ENCODE data around the gene EML2.

The EML2 gene

DNA sequence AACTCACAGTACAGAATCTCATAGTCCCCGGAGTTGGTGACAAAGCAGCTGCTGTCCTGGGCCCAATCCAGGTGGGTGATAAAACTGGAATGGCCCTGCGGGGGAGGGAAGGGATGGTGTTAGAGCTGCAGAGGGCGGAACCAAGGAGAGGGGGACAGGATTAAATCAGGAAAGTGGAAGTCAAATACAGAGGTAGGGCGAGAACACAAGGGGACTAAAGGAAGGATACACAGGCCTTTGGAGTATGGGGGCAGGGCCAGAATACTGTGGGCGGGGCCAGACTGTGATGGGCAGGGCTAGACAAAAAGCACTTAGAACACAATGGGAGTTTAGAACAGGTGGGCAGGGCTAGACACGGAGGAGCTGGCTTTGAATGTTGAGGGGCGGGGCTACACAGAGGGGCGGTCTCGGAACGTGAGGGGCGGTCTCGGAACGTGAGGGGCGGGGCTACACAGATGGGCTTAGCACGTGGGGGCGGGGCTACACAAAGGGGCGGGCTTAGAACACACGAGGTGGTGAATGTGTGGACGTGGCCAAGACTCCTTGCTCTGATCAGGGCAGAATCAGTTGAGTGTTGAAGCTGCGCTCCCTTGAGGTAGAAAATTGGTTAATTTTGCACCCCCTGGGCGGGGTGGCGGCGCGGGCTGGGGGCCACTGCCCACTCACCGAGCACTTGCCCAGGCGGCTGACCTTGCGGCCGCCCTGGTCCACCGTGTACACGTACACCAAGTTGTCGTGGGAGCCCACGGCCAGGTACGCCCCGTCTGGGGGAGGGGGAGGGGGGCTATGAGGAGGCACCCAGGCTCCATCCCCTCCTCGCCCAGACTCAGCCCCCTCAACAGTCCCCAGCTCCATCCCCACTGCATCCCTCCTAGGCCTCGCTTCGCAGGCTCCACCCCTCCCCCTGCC, 23.1 kb downstream of the EML2 start (continued):
- TF ChIP-seq, protein P1, sequence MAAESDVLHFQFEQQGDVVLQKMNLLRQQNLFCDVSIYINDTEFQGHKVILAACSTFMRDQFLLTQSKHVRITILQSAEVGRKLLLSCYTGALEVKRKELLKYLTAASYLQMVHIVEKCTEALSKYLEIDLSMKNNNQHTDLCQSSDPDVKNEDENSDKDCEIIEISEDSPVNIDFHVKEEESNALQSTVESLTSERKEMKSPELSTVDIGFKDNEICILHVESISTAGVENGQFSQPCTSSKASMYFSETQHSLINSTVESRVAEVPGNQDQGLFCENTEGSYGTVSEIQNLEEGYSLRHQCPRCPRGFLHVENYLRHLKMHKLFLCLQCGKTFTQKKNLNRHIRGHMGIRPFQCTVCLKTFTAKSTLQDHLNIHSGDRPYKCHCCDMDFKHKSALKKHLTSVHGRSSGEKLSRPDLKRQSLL (tag by site-specific recombination; IDR thresholded peaks at IDR 0.05), result 0 out of 2 replicates have a peak, but pooled peaks have one; percentile 18
- TF ChIP-seq ZNF335 (tag by site-specific recombination; conservative IDR thresholded peaks at IDR 0.05) (peak; percentile 29; the same call in 1 of the 2 replicates), ZNF785 (tag by site-specific recombination; IDR thresholded peaks at IDR 0.05) (no peak), ZNF292 (tag by site-specific recombination; IDR thresholded peaks at IDR 0.05; ENCODE audit: borderline replicate concordance, low read depth) (no peak), ZNF843 (tag by site-specific recombination; IDR thresholded peaks at IDR 0.05) (0 out of 2 replicates have a peak, but pooled peaks have one; percentile 26), GLIS1 (tag by site-specific recombination; IDR thresholded peaks at IDR 0.05) (peak; percentile 72), GFI1B (tag by site-specific recombination; IDR thresholded peaks at IDR 0.05) (no peak), KLF16 (tag by site-specific recombination; IDR thresholded peaks at IDR 0.05) (peak; percentile 73; the same call in 1 of the 2 replicates), ZNF324 (tag by site-specific recombination; IDR thresholded peaks at IDR 0.05) (0 out of 2 replicates have a peak, but pooled peaks have one; percentile 35), ZEB2 (tag by site-specific recombination; IDR thresholded peaks at IDR 0.05) (0 out of 2 replicates have a peak, but pooled peaks have one; percentile 37), ZNF707 (tag by site-specific recombination; IDR thresholded peaks at IDR 0.05) (no peak), ZNF549 (tag by site-specific recombination; IDR thresholded peaks at IDR 0.05) (no peak), ZNF544 (tag by site-specific recombination; IDR thresholded peaks at IDR 0.05) (no peak), BCL11A (tag by site-specific recombination; IDR thresholded peaks at IDR 0.05; ENCODE audit: low read depth) (no peak), ZNF600 (tag by site-specific recombination; IDR thresholded peaks at IDR 0.05) (no peak), ZFP69B (tag by site-specific recombination; IDR thresholded peaks at IDR 0.05) (peak; percentile 57; the same call in 1 of the 2 replicates), ZNF174 (tag by site-specific recombination; IDR thresholded peaks at IDR 0.05) (no peak), ZBTB7A (tag by site-specific recombination; IDR thresholded peaks at IDR 0.05; ENCODE audit: low read depth) (no peak), OVOL3 (tag by site-specific recombination; IDR thresholded peaks at IDR 0.05) (no peak), EGR2 (tag by site-specific recombination; IDR thresholded peaks at IDR 0.05; ENCODE audit: low read depth) (peak; percentile 85), ZNF621 (tag by site-specific recombination; IDR thresholded peaks at IDR 0.05) (no peak), ZNF341 (tag by site-specific recombination; IDR thresholded peaks at IDR 0.05; ENCODE audit: low read depth) (peak; percentile 65)
- TF ChIP-seq, protein P2, sequence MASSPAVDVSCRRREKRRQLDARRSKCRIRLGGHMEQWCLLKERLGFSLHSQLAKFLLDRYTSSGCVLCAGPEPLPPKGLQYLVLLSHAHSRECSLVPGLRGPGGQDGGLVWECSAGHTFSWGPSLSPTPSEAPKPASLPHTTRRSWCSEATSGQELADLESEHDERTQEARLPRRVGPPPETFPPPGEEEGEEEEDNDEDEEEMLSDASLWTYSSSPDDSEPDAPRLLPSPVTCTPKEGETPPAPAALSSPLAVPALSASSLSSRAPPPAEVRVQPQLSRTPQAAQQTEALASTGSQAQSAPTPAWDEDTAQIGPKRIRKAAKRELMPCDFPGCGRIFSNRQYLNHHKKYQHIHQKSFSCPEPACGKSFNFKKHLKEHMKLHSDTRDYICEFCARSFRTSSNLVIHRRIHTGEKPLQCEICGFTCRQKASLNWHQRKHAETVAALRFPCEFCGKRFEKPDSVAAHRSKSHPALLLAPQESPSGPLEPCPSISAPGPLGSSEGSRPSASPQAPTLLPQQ (tag by site-specific recombination; IDR thresholded peaks at IDR 0.05), result peak; percentile 75
- TF ChIP-seq, protein P3, sequence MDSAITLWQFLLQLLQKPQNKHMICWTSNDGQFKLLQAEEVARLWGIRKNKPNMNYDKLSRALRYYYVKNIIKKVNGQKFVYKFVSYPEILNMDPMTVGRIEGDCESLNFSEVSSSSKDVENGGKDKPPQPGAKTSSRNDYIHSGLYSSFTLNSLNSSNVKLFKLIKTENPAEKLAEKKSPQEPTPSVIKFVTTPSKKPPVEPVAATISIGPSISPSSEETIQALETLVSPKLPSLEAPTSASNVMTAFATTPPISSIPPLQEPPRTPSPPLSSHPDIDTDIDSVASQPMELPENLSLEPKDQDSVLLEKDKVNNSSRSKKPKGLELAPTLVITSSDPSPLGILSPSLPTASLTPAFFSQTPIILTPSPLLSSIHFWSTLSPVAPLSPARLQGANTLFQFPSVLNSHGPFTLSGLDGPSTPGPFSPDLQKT (IDR thresholded peaks at IDR 0.05; ENCODE audit: borderline replicate concordance, low read depth, low read length), result no peak
- TF ChIP-seq, protein P4, sequence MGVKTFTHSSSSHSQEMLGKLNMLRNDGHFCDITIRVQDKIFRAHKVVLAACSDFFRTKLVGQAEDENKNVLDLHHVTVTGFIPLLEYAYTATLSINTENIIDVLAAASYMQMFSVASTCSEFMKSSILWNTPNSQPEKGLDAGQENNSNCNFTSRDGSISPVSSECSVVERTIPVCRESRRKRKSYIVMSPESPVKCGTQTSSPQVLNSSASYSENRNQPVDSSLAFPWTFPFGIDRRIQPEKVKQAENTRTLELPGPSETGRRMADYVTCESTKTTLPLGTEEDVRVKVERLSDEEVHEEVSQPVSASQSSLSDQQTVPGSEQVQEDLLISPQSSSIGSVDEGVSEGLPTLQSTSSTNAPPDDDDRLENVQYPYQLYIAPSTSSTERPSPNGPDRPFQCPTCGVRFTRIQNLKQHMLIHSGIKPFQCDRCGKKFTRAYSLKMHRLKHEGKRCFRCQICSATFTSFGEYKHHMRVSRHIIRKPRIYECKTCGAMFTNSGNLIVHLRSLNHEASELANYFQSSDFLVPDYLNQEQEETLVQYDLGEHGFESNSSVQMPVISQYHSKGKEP (tag by site-specific recombination; IDR thresholded peaks at IDR 0.05), result no peak
